Neutrophil (primary cell): Measurements from ENCODE around the gene USP5.
A peak's percentile ranks its signal among the peaks of the same experiment; 100 is the strongest.

ENCODE experiments used
- H3K27ac ChIP-seq: fragments of 200-600 bp; sonication (generic); 2 replicates; pipeline ENCODE4 v1.5.1; 2016; ENCODE audit warnings: mild to moderate bottlenecking, moderate library complexity
- H3K27me3 ChIP-seq: fragments of 200-600 bp; sonication (generic); 2 replicates; pipeline ENCODE4 v1.6.0; 2016; ENCODE audit warnings: mild to moderate bottlenecking
- H3K36me3 ChIP-seq: fragments of 200-600 bp; sonication (generic); 2 replicates; pipeline ENCODE4 v1.5.1; 2017
- H3K4me1 ChIP-seq, 2 experiments: fragments of 200-600 bp in 1 of 2; sonication (generic) in 1 of 2; 1 replicate in 1 of 2; 2 replicates in 1 of 2; pipeline versions ENCODE4 v1.5.1 to v1.6.1; 2013 to 2016; ENCODE audit warnings: low read depth in 1 of 2, low read length in 1 of 2, mild to moderate bottlenecking in 1 of 2, moderate library complexity in 1 of 2; ENCODE audit not compliant: control insufficient read depth in 1 of 2, insufficient read depth in 1 of 2
- H3K4me3 ChIP-seq, 2 experiments: fragments of 200-600 bp in 1 of 2; sonication (generic) in 1 of 2; 1 replicate in 1 of 2; 2 replicates in 1 of 2; pipeline ENCODE4 v1.5.1; 2013 to 2016; ENCODE audit warnings: low read depth in 1 of 2, low read length in 1 of 2, mild to moderate bottlenecking in 1 of 2, moderate library complexity in 1 of 2
- H3K9me3 ChIP-seq: fragments of 200-600 bp; sonication (generic); 2 replicates; pipeline ENCODE4 v1.5.1; 2016
- TF ChIP-seq, protein P1 (sequence below): fragments of 200-600 bp; sonication (generic); IDR thresholded peaks from 2 replicates; pipeline ENCODE4 v1.5.1; 2016; ENCODE audit warnings: antibody characterized with exemption

USP5 gene

GRCh38 chr12:6850796-6851152, 1.2 kb upstream of the USP5 start:
- Histone ChIP-seq H3K9me3 (no peaks in the 10 kb centered on the region), H3K27ac (peak overlapping the region; percentile 89), H3K4me3 (peak overlapping the region; percentile 95 to 99), H3K36me3 (peaks cover 7% of the 10 kb centered on the region), H3K4me1 (peaks cover 25 to 40% of the 10 kb centered on the region in 2 experiments), H3K27me3 (no peaks in the 10 kb centered on the region)
- TF ChIP-seq, protein P1, sequence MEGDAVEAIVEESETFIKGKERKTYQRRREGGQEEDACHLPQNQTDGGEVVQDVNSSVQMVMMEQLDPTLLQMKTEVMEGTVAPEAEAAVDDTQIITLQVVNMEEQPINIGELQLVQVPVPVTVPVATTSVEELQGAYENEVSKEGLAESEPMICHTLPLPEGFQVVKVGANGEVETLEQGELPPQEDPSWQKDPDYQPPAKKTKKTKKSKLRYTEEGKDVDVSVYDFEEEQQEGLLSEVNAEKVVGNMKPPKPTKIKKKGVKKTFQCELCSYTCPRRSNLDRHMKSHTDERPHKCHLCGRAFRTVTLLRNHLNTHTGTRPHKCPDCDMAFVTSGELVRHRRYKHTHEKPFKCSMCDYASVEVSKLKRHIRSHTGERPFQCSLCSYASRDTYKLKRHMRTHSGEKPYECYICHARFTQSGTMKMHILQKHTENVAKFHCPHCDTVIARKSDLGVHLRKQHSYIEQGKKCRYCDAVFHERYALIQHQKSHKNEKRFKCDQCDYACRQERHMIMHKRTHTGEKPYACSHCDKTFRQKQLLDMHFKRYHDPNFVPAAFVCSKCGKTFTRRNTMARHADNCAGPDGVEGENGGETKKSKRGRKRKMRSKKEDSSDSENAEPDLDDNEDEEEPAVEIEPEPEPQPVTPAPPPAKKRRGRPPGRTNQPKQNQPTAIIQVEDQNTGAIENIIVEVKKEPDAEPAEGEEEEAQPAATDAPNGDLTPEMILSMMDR = no peak

DNA sequence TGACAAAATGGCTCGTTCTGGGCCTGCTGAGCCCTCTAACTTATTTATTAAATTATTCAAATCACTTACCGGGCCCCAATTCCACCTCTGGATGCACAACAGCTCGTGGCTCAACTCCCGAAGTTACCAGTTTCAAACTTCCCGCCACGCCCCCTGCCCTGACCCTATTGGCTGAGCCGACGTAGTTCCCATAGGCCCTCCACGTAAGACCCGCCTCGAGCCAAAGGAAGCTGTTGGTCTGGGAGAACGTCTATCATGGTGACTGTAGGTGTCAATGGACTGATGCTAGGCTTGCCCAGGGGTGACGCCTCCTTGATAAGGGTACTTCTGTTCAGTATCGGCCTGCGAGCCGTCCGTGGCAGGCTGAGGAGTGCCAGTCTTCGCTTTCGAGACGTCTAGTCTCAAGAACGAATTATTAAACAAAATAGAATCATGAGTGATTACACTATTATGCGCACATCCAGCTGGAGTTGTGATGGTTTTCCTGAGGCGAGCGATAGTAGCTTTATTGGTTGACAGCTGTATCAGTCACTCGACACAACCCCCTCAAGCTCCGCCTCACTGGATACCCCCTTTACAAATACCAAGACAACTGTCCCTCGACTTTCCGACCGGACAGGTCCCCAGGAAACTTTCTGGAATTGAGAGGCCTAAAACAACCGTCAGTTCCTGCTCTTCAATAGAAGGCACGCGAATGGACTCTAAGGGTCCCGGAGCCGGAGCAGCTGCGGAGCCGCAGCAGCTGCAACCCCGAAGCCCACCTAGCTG, 613 bp upstream of the USP5 start, which contains the start of gene CDCA3:
CDCA3 (minus strand) TSS at position 134 of the 768 bp plus-strand sequence. CDS start 334 bp downstream, outside the sequence.
- Histone ChIP-seq H3K4me1 (peaks cover 25 to 40% of the 10 kb centered on the region in 2 experiments), H3K9me3 (no peaks in the 10 kb centered on the region)
- TF ChIP-seq, protein P1 = no peak

GRCh38 chr12:6852651-6853354, 853 bp downstream of the USP5 start:
- Histone ChIP-seq H3K4me3 (peak overlapping the region; percentile 95 to 99), H3K4me1 (peaks cover 25 to 33% of the 10 kb centered on the region in 2 experiments), H3K27me3 (no peaks in the 10 kb centered on the region), H3K9me3 (no peaks in the 10 kb centered on the region), H3K27ac (peak overlapping the region; percentile 89), H3K36me3 (peaks cover 13% of the 10 kb centered on the region)
- TF ChIP-seq, protein P1 = no peak

More for the DNA sequence above, 613 bp upstream of the USP5 start, which contains the start of gene CDCA3:
- Histone ChIP-seq H3K27ac (peak within 1 kb of the TSS; percentile 89), H3K4me3 (peak within 1 kb of the TSS; percentile 95 to 99), H3K36me3 (peaks cover 12% of the 10 kb centered on the region), H3K27me3 (no peaks in the 10 kb centered on the region)

DNA sequence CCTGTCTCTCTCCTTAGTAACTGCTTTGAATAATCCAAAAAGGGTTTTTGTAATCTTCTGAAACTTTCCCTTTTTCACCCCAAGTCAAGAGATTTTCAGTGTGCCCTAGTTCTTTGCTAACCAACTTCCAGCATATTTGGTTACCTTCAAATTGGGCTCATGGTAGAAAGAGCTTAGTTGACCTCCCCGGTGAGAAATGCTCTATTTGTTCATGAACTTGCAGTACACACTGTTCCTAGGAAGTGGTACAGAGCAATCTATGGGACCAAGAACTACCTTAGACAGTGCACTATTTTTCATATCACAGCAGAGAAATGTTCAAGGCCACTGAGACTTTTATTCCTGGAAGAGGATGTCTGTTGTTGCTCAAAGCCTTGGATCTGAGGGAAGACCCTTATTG, 1.7 kb downstream of the USP5 start:
- TF ChIP-seq, protein P1 = no peak
- peaks cover 25 to 33% of the 10 kb centered on the region in 2 experiments for H3K4me1 ChIP-seq
- no peaks in the 10 kb centered on the region for H3K27me3 ChIP-seq
- no peak overlapping the region for H3K4me3 ChIP-seq
- no peaks in the 10 kb centered on the region for H3K9me3 ChIP-seq
- no peak overlapping the region for H3K27ac ChIP-seq
- H3K36me3 ChIP-seq = peaks cover 21% of the 10 kb centered on the region

- TF ChIP-seq, protein P1 = no peak
- H3K27ac ChIP-seq = no peak overlapping the region
- H3K4me1 ChIP-seq = peaks cover 25 to 33% of the 10 kb centered on the region in 2 experiments
- H3K4me3 ChIP-seq = no peak overlapping the region
- peaks cover 21% of the 10 kb centered on the region for H3K36me3 ChIP-seq
- H3K9me3 ChIP-seq = no peaks in the 10 kb centered on the region
- H3K27me3 ChIP-seq = no peaks in the 10 kb centered on the region
These were observed 2.1 kb downstream of the USP5 start for GRCh38 chr12:6854036-6854435.
